ENCODE measurements around the gene CCDC88C.

- no peak for TF ChIP-seq POLR2A (IDR thresholded peaks at IDR 0.05; ENCODE audit: low read length)
- no peak for TF ChIP-seq GATA1 (IDR thresholded peaks at IDR 0.05; ENCODE audit: low read depth, low read length)
Observed at GRCh38 chr14:91438845-91439244, 21.2 kb upstream of the CCDC88C start.
